Neural cell (in vitro differentiated cells): ENCODE results near the gene IGFL1. TPM values are rescaled to one million over a fixed set of nuclear protein-coding genes. Genes with fewer than 3 reads are reported as not detected.

Experiments
- H2AFZ ChIP-seq: fragments of 200-600, 300-800 bp; sonication (generic), shearing (Covaris generic); 2 replicates; pipeline ENCODE4 v1.6.0; 2014; ENCODE audit warnings: low read depth, mild to moderate bottlenecking, antibody characterized with exemption, low read length, moderate library complexity
- H3F3A ChIP-seq: fragments of 200-600 bp; shearing (Covaris generic); 2 replicates; pipeline ENCODE4 v1.6.1; 2016; ENCODE audit warnings: mild to moderate bottlenecking, moderate library complexity, mixed read lengths, antibody characterized with exemption, low read length; ENCODE audit not compliant: insufficient read depth, poor library complexity, severe bottlenecking
- H3K27ac ChIP-seq: fragments of 200-600, 300-800 bp; sonication (generic), shearing (Covaris generic); 2 replicates; pipeline ENCODE4 v1.5.1; 2014; ENCODE audit warnings: mild to moderate bottlenecking, low read length, moderate library complexity
- H3K27me3 ChIP-seq: fragments of 300-800, 200-600 bp; sonication (generic), shearing (Covaris generic); 2 replicates; pipeline ENCODE4 v1.6.0; 2014; ENCODE audit warnings: mild to moderate bottlenecking, low read depth, low read length, moderate library complexity; ENCODE audit not compliant: insufficient read depth
- H3K36me3 ChIP-seq: fragments of 300-800, 200-600 bp; sonication (generic), shearing (Covaris generic); 2 replicates; pipeline ENCODE4 v1.5.1; 2014; ENCODE audit warnings: mild to moderate bottlenecking, antibody characterized with exemption, low read length, moderate library complexity; ENCODE audit not compliant: insufficient read depth
- H3K4me2 ChIP-seq: fragments of 300-800, 200-600 bp; sonication (generic), shearing (Covaris generic); 2 replicates; pipeline ENCODE4 v1.6.0; 2014; ENCODE audit warnings: mild to moderate bottlenecking, low read length
- H3K4me3 ChIP-seq: fragments of 300-800, 200-600 bp; sonication (generic), shearing (Covaris generic); 2 replicates; pipeline ENCODE4 v1.5.1; 2014; ENCODE audit warnings: mild to moderate bottlenecking, low read length, moderate library complexity
- H3K79me2 ChIP-seq: fragments of 200-600 bp; shearing (Covaris generic); replicated peaks from 2 replicates; pipeline ENCODE4 v1.6.0; 2014; ENCODE audit warnings: mild to moderate bottlenecking, low read length, moderate library complexity; ENCODE audit not compliant: insufficient read depth
- H3K9ac ChIP-seq: fragments of 300-800, 200-600 bp; sonication (generic), shearing (Covaris generic); 2 replicates; pipeline ENCODE4 v1.6.1; 2016; ENCODE audit warnings: mild to moderate bottlenecking, low read length, mixed read lengths
- H3K9me2 ChIP-seq: fragments of 200-600 bp; shearing (Covaris generic); 2 replicates; pipeline ENCODE4 v1.6.1; 2016; ENCODE audit warnings: mild to moderate bottlenecking, low read length, mixed read lengths; ENCODE audit not compliant: insufficient read depth
- H3K9me3 ChIP-seq: fragments of 200-600, 300-800 bp; sonication (generic), shearing (Covaris generic); 2 replicates; pipeline ENCODE4 v1.6.1; 2016; ENCODE audit warnings: mild to moderate bottlenecking, mixed run types, low read length, moderate library complexity, mixed read lengths
- H4K20me1 ChIP-seq: fragments of 200-600 bp; shearing (Covaris generic); 2 replicates; pipeline ENCODE4 v1.6.1; 2016; ENCODE audit warnings: mild to moderate bottlenecking, mixed run types; ENCODE audit not compliant: insufficient read depth
- CTCF ChIP-seq: fragments of 450-650 bp; IDR thresholded peaks from 2 replicates; pipeline ENCODE4 v1.5.1; 2014; ENCODE audit warnings: antibody characterized with exemption, mild to moderate bottlenecking, moderate library complexity; ENCODE audit not compliant: poor library complexity, severe bottlenecking
- EP300 ChIP-seq: fragments of 450-650 bp; conservative IDR thresholded peaks from 2 replicates; pipeline ENCODE4 v1.6.1; 2014; ENCODE audit warnings: antibody characterized with exemption, mild to moderate bottlenecking, moderate library complexity; ENCODE audit not compliant: poor library complexity, severe bottlenecking
- EZH2 ChIP-seq: fragments of 200-600, 300-800 bp; shearing (Covaris generic), sonication (generic); IDR thresholded peaks from 2 replicates; pipeline ENCODE4 v1.6.1; 2014; ENCODE audit warnings: antibody characterized with exemption, low read length, borderline replicate concordance, mild to moderate bottlenecking; ENCODE audit not compliant: insufficient read depth, poor library complexity, severe bottlenecking
- MXI1 ChIP-seq: fragments of 450-650 bp; conservative IDR thresholded peaks from 2 replicates; pipeline ENCODE4 v1.6.1; 2014; ENCODE audit warnings: antibody characterized with exemption, mild to moderate bottlenecking; ENCODE audit not compliant: poor library complexity, severe bottlenecking
- POLR2AphosphoS5 ChIP-seq: IDR thresholded peaks from 2 replicates; pipeline ENCODE4 v1.6.1; 2012
- RAD21 ChIP-seq: fragments of 450-650 bp; conservative IDR thresholded peaks from 2 replicates; pipeline ENCODE4 v1.6.1; 2014; ENCODE audit warnings: antibody characterized with exemption, mild to moderate bottlenecking, moderate library complexity
- REST ChIP-seq: IDR thresholded peaks from 2 replicates; pipeline ENCODE4 v1.6.1; 2012; ENCODE audit warnings: borderline replicate concordance
- SMC3 ChIP-seq: fragments of 450-650 bp; conservative IDR thresholded peaks from 2 replicates; pipeline ENCODE4 v1.6.1; 2014; ENCODE audit warnings: antibody characterized with exemption, mild to moderate bottlenecking, moderate library complexity; ENCODE audit not compliant: poor library complexity
- TAF1 ChIP-seq: IDR thresholded peaks from 2 replicates; pipeline ENCODE4 v1.6.1; 2012; ENCODE audit warnings: low read depth
- polyA plus RNA-seq: library from polyadenylated mRNA; depleted of rRNA; stranded (reverse); fragments of >200 nt; gene quantifications from 2 replicates; pipeline ENCODE4 v1.2.3, GENCODE V29; 2014

Gene IGFL1
- polyA plus RNA-seq, 1 donor from 2014 or later: not detected

- Histone ChIP-seq H2AFZ (no peak overlapping the region), H3K9ac (no peak overlapping the region), H3K4me3 (no peak overlapping the region), H3K27me3 (no peaks in the 10 kb centered on the region), H3K36me3 (no peaks in the 10 kb centered on the region), H3K4me2 (no peak overlapping the region), H3K27ac (no peak overlapping the region), H3F3A (no peaks in the 10 kb centered on the region), H3K79me2 (no peaks in the 10 kb centered on the region), H3K9me3 (no peaks in the 10 kb centered on the region), H4K20me1 (no peaks in the 10 kb centered on the region), H3K9me2 (no peaks in the 10 kb centered on the region)
- TF ChIP-seq REST (no peak), MXI1 (no peak), POLR2AphosphoS5 (no peak), EP300 (no peak), TAF1 (no peak), EZH2 (no peak), CTCF (no peak), RAD21 (no peak), SMC3 (no peak)
Measured at GRCh38 chr19:46217476-46217875, 12.1 kb upstream of the IGFL1 start.

- Histone ChIP-seq H3K27me3 (no peaks in the 10 kb centered on the region), H3K9me2 (no peaks in the 10 kb centered on the region), H3K9me3 (no peaks in the 10 kb centered on the region), H3K4me2 (no peak overlapping the region), H3K9ac (no peak overlapping the region), H3K79me2 (no peaks in the 10 kb centered on the region), H3K27ac (no peak overlapping the region), H2AFZ (no peak overlapping the region), H3F3A (no peaks in the 10 kb centered on the region), H3K36me3 (no peaks in the 10 kb centered on the region), H4K20me1 (no peaks in the 10 kb centered on the region), H3K4me3 (no peak overlapping the region)
- TF ChIP-seq EP300 (no peak), TAF1 (no peak), CTCF (no peak), MXI1 (no peak), REST (peak; percentile 35), SMC3 (no peak), RAD21 (no peak), EZH2 (no peak)
Measured at GRCh38 chr19:46218160-46218559, 11.4 kb upstream of the IGFL1 start.
